ENCODE results near the gene LPGAT1. TPM values are rescaled to one million over a fixed set of nuclear protein-coding genes. Genes with fewer than 3 reads are reported as not detected.
"Not testable (repeated sequence)": the region's sequence is repeated elsewhere in the genome, so short reads cannot be mapped to it uniquely, and the experiment has no call there.

LPGAT1 gene
- total RNA-seq, 2 donors from 2014 or later: 23.1 to 28.3 TPM

- Mint-ChIP-seq H3K4me1 (ENCODE audit: low read depth) (peaks cover 22% of the 10 kb centered on the region), H3K9me3 (no peaks in the 10 kb centered on the region), H3K27ac (no peak overlapping the region), H3K4me3 (no peak overlapping the region), H3K36me3 (ENCODE audit: insufficient read depth in 2 of 2) (no peaks in the 10 kb centered on the region), H3K27me3 (ENCODE audit: low read depth) (no peaks in the 10 kb centered on the region)
- ATAC-seq (replicated peaks in 1 of 2): peak in 1 of 2 donors; percentile 35
- DNase-seq: peak in 1 of 2 donors; percentile 29
Measured at GRCh38 chr1:211695135-211695816, 135.3 kb downstream of the LPGAT1 start.

GRCh38 chr1:211693911-211694310 is 136.7 kb downstream of the LPGAT1 start:
- H3K36me3 Mint-ChIP-seq (ENCODE audit: insufficient read depth in 2 of 2); DNase-seq; H3K4me3 Mint-ChIP-seq; H3K27me3 Mint-ChIP-seq (ENCODE audit: low read depth); H3K27ac Mint-ChIP-seq; ATAC-seq (replicated peaks in 1 of 2); H3K9me3 Mint-ChIP-seq: not testable (repeated sequence)
- peaks cover 22% of the 10 kb centered on the region for H3K4me1 Mint-ChIP-seq (ENCODE audit: low read depth)

Other genes with a start within 250 kb of the LPGAT1 start
- gene NEK2, start 155.1 kb downstream of the LPGAT1 start, total RNA-seq: 10 to 100 TPM; 36.8 to 41.9 TPM
- gene INTS7, start 204.8 kb upstream of the LPGAT1 start, total RNA-seq: 10 to 100 TPM; 19.2 to 20.9 TPM
- gene DTL, start 205.0 kb upstream of the LPGAT1 start, total RNA-seq: 10 to 100 TPM; 54.9 to 65.4 TPM

All from activated T-cell treated with anti-CD3 and anti-CD28 coated beads, Interleukin-2, amount 50 U/mL, for 72 hours (primary cell).